Activated CD8-positive, alpha-beta memory T cell treated with anti-CD3 and anti-CD28 coated beads for 1 hour (primary cell): ENCODE results near the gene GAPDHS.

Source experiments
- DNase-seq, 2 donors: peaks; one replicate each; pipeline ENCODE4 v3.0.0-alpha.2; 2020; ENCODE audit warnings: low read depth in 1 of 2; ENCODE audit errors: extremely low read depth in 1 of 2

GAPDHS gene

GRCh38 chr19:35509861-35510625 is 23.2 kb upstream of the GAPDHS start:
- peak; percentile 32 to 70 for DNase-seq

GRCh38 chr19:35510626-35510964 is 22.7 kb upstream of the GAPDHS start:
- no peak for DNase-seq

- no peak for DNase-seq
Observed at GRCh38 chr19:35511337-35511736, 21.9 kb upstream of the GAPDHS start.

- no peak for DNase-seq
Observed at GRCh38 chr19:35512831-35513627, 20.2 kb upstream of the GAPDHS start.

GRCh38 chr19:35513628-35514281 is 19.5 kb upstream of the GAPDHS start, which contains the start of gene DMKN:
Gene DMKN, minus strand, starts transcription at chr19:35513649. Its CDS starts 174 bp downstream, at chr19:35513475.
- no peak for DNase-seq

- no peak for DNase-seq
Observed at GRCh38 chr19:35514282-35514809, 18.9 kb upstream of the GAPDHS start.

- no peak for DNase-seq
Observed at GRCh38 chr19:35516310-35516709, 16.9 kb upstream of the GAPDHS start.

- no peak for DNase-seq
Observed at GRCh38 chr19:35517342-35517741, 15.9 kb upstream of the GAPDHS start.

GRCh38 chr19:35518313-35518712 is 14.9 kb upstream of the GAPDHS start:
- DNase-seq: no peak

- DNase-seq: no peak
Observed at GRCh38 chr19:35519291-35519690, 14.0 kb upstream of the GAPDHS start.

GRCh38 chr19:35521124-35521743 is 12.0 kb upstream of the GAPDHS start:
- DNase-seq: no peak

- DNase-seq: no peak
Observed at GRCh38 chr19:35522745-35523327, 10.4 kb upstream of the GAPDHS start.

GRCh38 chr19:35524181-35524837 is 8.9 kb upstream of the GAPDHS start:
- DNase-seq: no peak

GRCh38 chr19:35525873-35526272 is 7.4 kb upstream of the GAPDHS start:
- DNase-seq: no peak

GRCh38 chr19:35528218-35529038 is 4.8 kb upstream of the GAPDHS start, which contains the start of gene SBSN:
Gene SBSN, minus strand, starts transcription at chr19:35528311. Its CDS starts 30 bp downstream, at chr19:35528281.
- DNase-seq: no peak

GRCh38 chr19:35529241-35530218 is 3.7 kb upstream of the GAPDHS start:
- no peak for DNase-seq

GRCh38 chr19:35531291-35531690 is 2.0 kb upstream of the GAPDHS start:
- DNase-seq: no peak

- peak in 1 of 2 donors; percentile 25 for DNase-seq
Observed at GRCh38 chr19:35533822-35534392, 651 bp downstream of the GAPDHS start.
